Breast epithelium (tissue), 3 donors: Measurements from ENCODE around the gene CSN1S1.

Experiments used
- CTCF ChIP-seq, 3 donors: fragments of 450-650 bp; IDR thresholded peaks; one replicate each; pipeline ENCODE4 v1.5.1; 2016 to 2017; ENCODE audit warnings: antibody characterized with exemption in 3 of 3, mild to moderate bottlenecking in 3 of 3, moderate library complexity in 3 of 3
- POLR2A ChIP-seq: fragments of 450-650 bp; IDR thresholded peaks from one replicate; pipeline ENCODE4 v1.6.1; 2016; ENCODE audit warnings: antibody characterized with exemption, mild to moderate bottlenecking, moderate library complexity
- POLR2AphosphoS5 ChIP-seq, 3 donors: sonication (generic); formaldehyde crosslinking; IDR thresholded peaks; one replicate each; pipeline ENCODE4 v1.6.1; 2017; ENCODE audit warnings: antibody characterized with exemption in 3 of 3

- no peak for TF ChIP-seq CTCF (IDR thresholded peaks at IDR 0.05)
- TF ChIP-seq POLR2AphosphoS5 (IDR thresholded peaks at IDR 0.05): no peak
- no peak for TF ChIP-seq POLR2A
Observed at GRCh38 chr4:69984030-69984443, 53.2 kb downstream of the CSN1S1 start.
